Anterior cingulate cortex (tissue), 58 donors: ENCODE measurements around the gene BAHCC1.
"Not testable (repeated sequence)": the region's sequence is repeated elsewhere in the genome, so short reads cannot be mapped to it uniquely, and the experiment has no call there.

Source experiments
- DNase-seq, 58 donors: peaks; one replicate each; lab custom pipeline; 2025; lab: John Stamatoyannopoulos, UW

The BAHCC1 gene

GRCh38 chr17:81419886-81420768 lies 24.9 kb downstream of the BAHCC1 start:
- peak in 15 of 58 donors; percentile 19 to 72 (median 47) for DNase-seq

- peak in 56 of 58 donors; percentile 33 to 93 (median 80) for DNase-seq
Measured at GRCh38 chr17:81420769-81421462, 25.7 kb downstream of the BAHCC1 start.

GRCh38 chr17:81422776-81423697 lies 27.8 kb downstream of the BAHCC1 start:
- peak in 17 of 58 donors; percentile 14 to 81 (median 40) for DNase-seq

GRCh38 chr17:81423698-81424071 lies 28.4 kb downstream of the BAHCC1 start:
- no peak for DNase-seq

- no peak for DNase-seq
Measured at GRCh38 chr17:81424151-81425017, 29.1 kb downstream of the BAHCC1 start.

GRCh38 chr17:81425041-81425440 lies 29.8 kb downstream of the BAHCC1 start:
- DNase-seq: not testable (repeated sequence)

- DNase-seq: not testable (repeated sequence)
Measured at GRCh38 chr17:81425716-81426392, 30.6 kb downstream of the BAHCC1 start.

GRCh38 chr17:81426393-81427172 lies 31.3 kb downstream of the BAHCC1 start:
- peak in 1 of 58 donors; percentile 38 for DNase-seq

GRCh38 chr17:81427173-81428120 lies 32.2 kb downstream of the BAHCC1 start:
- DNase-seq: peak in 54 of 58 donors; percentile 16 to 87 (median 66)

GRCh38 chr17:81428121-81428515 lies 32.9 kb downstream of the BAHCC1 start:
- DNase-seq: peak in 39 of 58 donors; percentile 18 to 87 (median 57)

GRCh38 chr17:81428516-81428915 lies 33.3 kb downstream of the BAHCC1 start:
- DNase-seq: peak in 2 of 58 donors; percentile 54 to 62

- peak in 57 of 58 donors; percentile 16 to 93 (median 82) for DNase-seq
Measured at GRCh38 chr17:81428948-81429774, 33.9 kb downstream of the BAHCC1 start.

GRCh38 chr17:81429821-81430551 lies 34.7 kb downstream of the BAHCC1 start:
- DNase-seq: peak in 35 of 58 donors; percentile 10 to 80 (median 48)

GRCh38 chr17:81431545-81432482 lies 36.6 kb downstream of the BAHCC1 start:
- DNase-seq: no peak
